GM19455 (cell line): ENCODE results near the gene ABCB10.
A peak's percentile ranks its signal among the peaks of the same experiment; 100 is the strongest.
"Not testable (repeated sequence)": the region's sequence is repeated elsewhere in the genome, so short reads cannot be mapped to it uniquely, and the experiment has no call there.

Source experiments
- ATAC-seq: cut with Tn5 transposase; IDR thresholded peaks from one replicate; pipeline ENCODE4 v1.9.1; 2021; ENCODE audit not compliant: unreplicated experiment

The ABCB10 gene

GRCh38 chr1:229574679-229575442, 16.4 kb upstream of the ABCB10 start:
- no peak for ATAC-seq

- no peak for ATAC-seq
Observed at GRCh38 chr1:229572286-229572685, 13.8 kb upstream of the ABCB10 start.

- ATAC-seq, result no peak
Observed at GRCh38 chr1:229570891-229571516, 12.5 kb upstream of the ABCB10 start.

GRCh38 chr1:229570305-229570704, 11.8 kb upstream of the ABCB10 start:
- no peak for ATAC-seq

- ATAC-seq, result no peak
Observed at GRCh38 chr1:229567109-229567868, 8.8 kb upstream of the ABCB10 start.

- no peak for ATAC-seq
Observed at GRCh38 chr1:229563701-229564100, 5.2 kb upstream of the ABCB10 start.

- ATAC-seq, result no peak
Observed at GRCh38 chr1:229563241-229563640, 4.7 kb upstream of the ABCB10 start.

- ATAC-seq, result no peak
Observed at GRCh38 chr1:229562686-229563085, 4.2 kb upstream of the ABCB10 start.

- no peak for ATAC-seq
Observed at GRCh38 chr1:229561141-229561540, 2.6 kb upstream of the ABCB10 start.

- not testable (repeated sequence) for ATAC-seq
Observed at GRCh38 chr1:229560124-229560523, 1.6 kb upstream of the ABCB10 start.

GRCh38 chr1:229559336-229559801, 862 bp upstream of the ABCB10 start:
- ATAC-seq, result not testable (repeated sequence)

- peak; percentile 32 for ATAC-seq
Observed at GRCh38 chr1:229557913-229558414, 543 bp downstream of the ABCB10 start.

- no peak for ATAC-seq
Observed at GRCh38 chr1:229557200-229557850, 1.2 kb downstream of the ABCB10 start.

GRCh38 chr1:229554886-229555621, 3.5 kb downstream of the ABCB10 start:
- no peak for ATAC-seq

GRCh38 chr1:229553621-229554130, 4.8 kb downstream of the ABCB10 start:
- no peak for ATAC-seq

GRCh38 chr1:229552732-229553131, 5.8 kb downstream of the ABCB10 start:
- ATAC-seq, result no peak

GRCh38 chr1:229550812-229551567, 7.5 kb downstream of the ABCB10 start:
- no peak for ATAC-seq

GRCh38 chr1:229547542-229547941, 11.0 kb downstream of the ABCB10 start:
- ATAC-seq, result no peak

- no peak for ATAC-seq
Observed at GRCh38 chr1:229544587-229544986, 13.9 kb downstream of the ABCB10 start.
